HG02884 (cell line): ENCODE data around the gene SPATA1.
A peak's percentile ranks its signal among the peaks of the same experiment; 100 is the strongest.

Experiments used
- ATAC-seq: cut with Tn5 transposase; IDR thresholded peaks from one replicate; pipeline ENCODE4 v1.9.1; 2021; ENCODE audit warnings: mild to moderate bottlenecking, moderate library complexity; ENCODE audit not compliant: unreplicated experiment

Gene SPATA1

GRCh38 chr1:84508510-84508909, 2.3 kb downstream of the SPATA1 start:
- no peak for ATAC-seq

- no peak for ATAC-seq
Measured at GRCh38 chr1:84509029-84509428, 2.8 kb downstream of the SPATA1 start.

- no peak for ATAC-seq
Measured at GRCh38 chr1:84510165-84510564, 4.0 kb downstream of the SPATA1 start.

GRCh38 chr1:84510668-84511067, 4.5 kb downstream of the SPATA1 start:
- no peak for ATAC-seq

GRCh38 chr1:84524590-84524989, 18.4 kb downstream of the SPATA1 start:
- no peak for ATAC-seq

- no peak for ATAC-seq
Measured at GRCh38 chr1:84525779-84526178, 19.6 kb downstream of the SPATA1 start.

- ATAC-seq: no peak
Measured at GRCh38 chr1:84538599-84538998, 32.4 kb downstream of the SPATA1 start.

- no peak for ATAC-seq
Measured at GRCh38 chr1:84539972-84540371, 33.8 kb downstream of the SPATA1 start.

- ATAC-seq: no peak
Measured at GRCh38 chr1:84540759-84541158, 34.6 kb downstream of the SPATA1 start.

GRCh38 chr1:84541679-84542078, 35.5 kb downstream of the SPATA1 start:
- ATAC-seq: no peak

GRCh38 chr1:84550826-84551225, 44.6 kb downstream of the SPATA1 start:
- no peak for ATAC-seq

GRCh38 chr1:84569216-84569615, 63.0 kb downstream of the SPATA1 start:
- ATAC-seq: no peak

- no peak for ATAC-seq
Measured at GRCh38 chr1:84570436-84571149, 64.4 kb downstream of the SPATA1 start.

- no peak for ATAC-seq
Measured at GRCh38 chr1:84571150-84571535, 65.0 kb downstream of the SPATA1 start.

GRCh38 chr1:84573481-84573966, 67.3 kb downstream of the SPATA1 start:
- no peak for ATAC-seq

GRCh38 chr1:84573967-84574842, 68.0 kb downstream of the SPATA1 start, which contains the start of gene CTBS:
CTBS (minus strand) TSS chr1:84574440; CDS start chr1:84574415, 25 bp downstream.
- peak; percentile 69 for ATAC-seq

GRCh38 chr1:84574936-84575335, 68.8 kb downstream of the SPATA1 start:
- no peak for ATAC-seq

GRCh38 chr1:84581648-84582047, 75.5 kb downstream of the SPATA1 start:
- ATAC-seq: no peak

- no peak for ATAC-seq
Measured at GRCh38 chr1:84582802-84583587, 76.8 kb downstream of the SPATA1 start.

- ATAC-seq: no peak
Measured at GRCh38 chr1:84583648-84584047, 77.5 kb downstream of the SPATA1 start.

GRCh38 chr1:84584126-84584525, 77.9 kb downstream of the SPATA1 start:
- peak; percentile 54 for ATAC-seq
